Thyroid gland (tissue), 4 donors: ENCODE data around the gene CYP2W1. TPM values are rescaled to one million over a fixed set of nuclear protein-coding genes. Genes with fewer than 3 reads are reported as not detected.

Experiments used
- DNase-seq, 2 donors: peaks; one replicate each; pipeline ENCODE4 v3.0.0-alpha.2; 2019
- H3K27ac ChIP-seq, 3 donors: fragments of 200-600 bp; sonication (generic); 1 replicate in 2 of 3; 2 replicates in 1 of 3; pipeline ENCODE4 v1.5.1; 2016 to 2019; ENCODE audit warnings: mild to moderate bottlenecking in 1 of 3, moderate library complexity in 1 of 3
- H3K27me3 ChIP-seq: fragments of 200-600 bp; sonication (generic); one replicate; pipeline ENCODE4 v1.5.1; 2019
- H3K36me3 ChIP-seq, 2 donors: fragments of 200-600 bp; sonication (generic); one replicate each; pipeline ENCODE4 v1.5.1; 2016 to 2019
- H3K4me1 ChIP-seq, 2 donors: fragments of 200-600 bp; sonication (generic); one replicate each; pipeline ENCODE4 v1.5.1; 2017 to 2019
- H3K4me3 ChIP-seq, 3 donors: fragments of 200-600 bp; sonication (generic); replicated peaks in 1 of 3; 1 replicate in 2 of 3; 2 replicates in 1 of 3; pipeline ENCODE4 v1.5.1; 2016; ENCODE audit warnings: mild to moderate bottlenecking in 1 of 3
- H3K9me3 ChIP-seq: fragments of 200-600 bp; sonication (generic); one replicate; pipeline ENCODE4 v1.5.1; 2017
- POLR2A ChIP-seq, 2 donors: fragments of 450-650 bp; IDR thresholded peaks; one replicate each; pipeline ENCODE4 v1.6.1; 2017; ENCODE audit warnings: antibody characterized with exemption in 2 of 2, mild to moderate bottlenecking in 2 of 2, moderate library complexity in 1 of 2
- WGBS, 2 donors: methylation state at CpG; one replicate each; pipeline ENCODE4 v1.1.5; 2017; 5-methylcytosine and 5-hydroxymethylcytosine counted together
- intact Hi-C: fragments of 100-400 bp; cut with DNase I; formaldehyde crosslinking; loops from one replicate; pipeline ENCODE4 v1.15.1; 2023
- total RNA-seq, 4 donors: library from RNA; depleted of rRNA; stranded (reverse); fragments of >200 nt; gene quantifications; one replicate each; pipeline ENCODE4 v1.2.3, GENCODE V29; 2016
- TF ChIP-seq, protein P1 (sequence below), 6 experiments: fragments of 200-600 bp in 3 of 6; fragments of 450-650 bp in 3 of 6; sonication (generic) in 3 of 6; IDR thresholded peaks; one replicate each; pipeline ENCODE4 v1.5.1; 2016 to 2019; ENCODE audit warnings: antibody characterized with exemption in 6 of 6, mild to moderate bottlenecking in 2 of 6, inconsistent platforms in 1 of 6, moderate library complexity in 1 of 6

CYP2W1 gene
- total RNA-seq, 4 donors from 2014 or later = not detected

- Histone ChIP-seq H3K36me3 (peaks cover 23 to 47% of the 10 kb centered on the region in 2 donors), H3K27me3 (no peaks in the 10 kb centered on the region), H3K9me3 (no peaks in the 10 kb centered on the region), H3K27ac (no peak overlapping the region), H3K4me3 (no peak overlapping the region), H3K4me1 (peaks cover 14 to 21% of the 10 kb centered on the region in 2 donors)
- DNase-seq = no peak
- intact Hi-C loops = no loop called here
- TF ChIP-seq POLR2A (IDR thresholded peaks at IDR 0.05) = no peak
- 94 to 95% methylated on average over 10 to 11 of the region's 11 CpGs for WGBS, 2 donors
These were observed 13.6 kb upstream of the CYP2W1 start for GRCh38 chr7:969403-969802.

DNA sequence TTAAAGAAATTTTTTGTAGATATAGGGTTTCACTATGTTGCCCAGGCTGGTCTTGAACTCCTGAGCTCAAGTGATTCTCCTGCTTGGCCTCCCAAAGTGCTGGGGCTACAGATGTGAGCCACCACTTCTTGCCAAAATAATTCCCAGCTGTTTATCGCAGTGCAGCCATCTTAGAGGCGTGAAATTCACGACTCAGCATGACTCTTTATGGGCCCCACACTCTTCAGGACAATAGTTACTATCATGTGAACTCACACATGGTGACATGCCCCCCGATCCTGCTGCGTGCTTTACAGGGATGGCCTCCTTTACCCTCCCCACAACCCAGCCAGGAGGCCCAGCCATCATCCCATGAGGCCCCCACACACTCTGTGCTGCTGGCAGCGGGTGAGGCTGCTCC, 12.2 kb upstream of the CYP2W1 start:
- Histone ChIP-seq H3K27ac (no peak overlapping the region), H3K9me3 (no peaks in the 10 kb centered on the region), H3K27me3 (no peaks in the 10 kb centered on the region), H3K4me1 (peaks cover 18 to 19% of the 10 kb centered on the region in 2 donors), H3K4me3 (no peak overlapping the region), H3K36me3 (peaks cover 23 to 47% of the 10 kb centered on the region in 2 donors)
- WGBS, 2 donors = 89 to 93% methylated on average over 6 of the region's 6 CpGs
- DNase-seq = no peak
- intact Hi-C loops = loop anchor here (10.0 kb wide), 1 partner anchor 646 kb away; no protein-coding TSS in a partner anchor
- TF ChIP-seq, protein P1, sequence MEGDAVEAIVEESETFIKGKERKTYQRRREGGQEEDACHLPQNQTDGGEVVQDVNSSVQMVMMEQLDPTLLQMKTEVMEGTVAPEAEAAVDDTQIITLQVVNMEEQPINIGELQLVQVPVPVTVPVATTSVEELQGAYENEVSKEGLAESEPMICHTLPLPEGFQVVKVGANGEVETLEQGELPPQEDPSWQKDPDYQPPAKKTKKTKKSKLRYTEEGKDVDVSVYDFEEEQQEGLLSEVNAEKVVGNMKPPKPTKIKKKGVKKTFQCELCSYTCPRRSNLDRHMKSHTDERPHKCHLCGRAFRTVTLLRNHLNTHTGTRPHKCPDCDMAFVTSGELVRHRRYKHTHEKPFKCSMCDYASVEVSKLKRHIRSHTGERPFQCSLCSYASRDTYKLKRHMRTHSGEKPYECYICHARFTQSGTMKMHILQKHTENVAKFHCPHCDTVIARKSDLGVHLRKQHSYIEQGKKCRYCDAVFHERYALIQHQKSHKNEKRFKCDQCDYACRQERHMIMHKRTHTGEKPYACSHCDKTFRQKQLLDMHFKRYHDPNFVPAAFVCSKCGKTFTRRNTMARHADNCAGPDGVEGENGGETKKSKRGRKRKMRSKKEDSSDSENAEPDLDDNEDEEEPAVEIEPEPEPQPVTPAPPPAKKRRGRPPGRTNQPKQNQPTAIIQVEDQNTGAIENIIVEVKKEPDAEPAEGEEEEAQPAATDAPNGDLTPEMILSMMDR (IDR thresholded peaks at IDR 0.05) = no peak
- TF ChIP-seq POLR2A (IDR thresholded peaks at IDR 0.05) = no peak

DNA sequence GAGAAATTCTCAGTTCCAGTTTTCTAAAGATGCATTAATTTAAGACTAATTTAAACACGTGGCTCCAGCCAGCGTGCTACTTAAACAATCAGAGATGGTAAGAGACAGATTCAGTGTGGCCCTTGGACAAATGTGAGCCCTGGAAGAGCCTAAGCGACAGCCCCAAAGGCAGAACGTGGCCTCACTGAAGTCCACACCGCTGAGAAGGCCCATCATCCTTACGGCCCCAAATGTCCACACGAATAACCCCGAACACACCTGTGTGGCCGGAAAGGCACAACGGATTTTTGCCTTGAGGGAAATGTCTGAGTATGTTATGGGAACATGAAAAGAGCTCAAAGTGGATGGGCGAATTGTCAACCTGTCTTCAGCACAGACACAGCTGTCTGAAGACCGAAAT, 10.9 kb upstream of the CYP2W1 start:
- no peak overlapping the region for H3K4me3 ChIP-seq
- peak overlapping the region in 1 of 3 donors; percentile 5 for H3K27ac ChIP-seq
- H3K9me3 ChIP-seq = no peaks in the 10 kb centered on the region
- DNase-seq = no peak
- TF ChIP-seq POLR2A (IDR thresholded peaks at IDR 0.05) = no peak
- TF ChIP-seq, protein P1 (IDR thresholded peaks at IDR 0.05) = no peak
- no peaks in the 10 kb centered on the region for H3K27me3 ChIP-seq
- H3K4me1 ChIP-seq = peaks cover 18 to 22% of the 10 kb centered on the region in 2 donors
- WGBS, 2 donors = 91 to 97% methylated on average over 12 of the region's 12 CpGs
- peaks cover 23 to 38% of the 10 kb centered on the region in 2 donors for H3K36me3 ChIP-seq
- intact Hi-C loops = loop anchor here (10.0 kb wide), 1 partner anchor 647 kb away; no protein-coding TSS in a partner anchor

- Histone ChIP-seq H3K27me3 (no peaks in the 10 kb centered on the region), H3K27ac (peak overlapping the region in 2 of 3 donors; percentile 5 to 64), H3K9me3 (no peaks in the 10 kb centered on the region), H3K36me3 (peaks cover 20 to 31% of the 10 kb centered on the region in 2 donors), H3K4me3 (no peak overlapping the region), H3K4me1 (peaks cover 18 to 22% of the 10 kb centered on the region in 2 donors)
- no peak for DNase-seq
- TF ChIP-seq, protein P1 (IDR thresholded peaks at IDR 0.05) = no peak
- no peak for TF ChIP-seq POLR2A (IDR thresholded peaks at IDR 0.05)
- intact Hi-C loops = loop anchor here (10.0 kb wide), 1 partner anchor 648 kb away; no protein-coding TSS in a partner anchor
- WGBS, 2 donors = 40 to 56% methylated on average over 10 of the region's 10 CpGs
These were observed 10.2 kb upstream of the CYP2W1 start for GRCh38 chr7:972676-973309.

DNA sequence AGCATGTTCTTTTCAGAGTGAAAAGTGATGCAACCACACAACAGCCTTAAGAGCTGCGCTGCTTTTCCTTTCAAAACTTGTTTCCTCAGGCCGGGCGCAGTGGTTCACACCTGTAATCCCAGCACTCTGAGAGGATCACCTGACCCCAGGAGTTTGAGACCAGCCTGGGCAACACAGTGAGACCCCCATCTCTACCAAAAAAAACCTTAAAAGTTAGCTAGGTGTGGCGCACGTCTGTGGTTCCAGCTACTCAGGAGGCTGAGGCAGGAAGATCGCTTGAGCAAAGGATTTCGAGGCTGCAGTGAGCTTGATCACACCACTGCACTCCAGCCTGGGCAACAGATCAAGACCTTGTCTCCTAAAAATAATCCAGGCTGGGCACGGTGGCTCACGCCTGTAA, 9.7 kb upstream of the CYP2W1 start:
- H3K27me3 ChIP-seq = no peaks in the 10 kb centered on the region
- peaks cover 18 to 22% of the 10 kb centered on the region in 2 donors for H3K4me1 ChIP-seq
- no peak for TF ChIP-seq POLR2A (IDR thresholded peaks at IDR 0.05)
- TF ChIP-seq, protein P1 (IDR thresholded peaks at IDR 0.05) = no peak
- intact Hi-C loops = loop anchor here (10.0 kb wide), 1 partner anchor 649 kb away; no protein-coding TSS in a partner anchor
- peak overlapping the region in 2 of 3 donors; percentile 54 to 64 for H3K27ac ChIP-seq
- 85 to 87% methylated on average over 9 of the region's 9 CpGs for WGBS, 2 donors
- H3K9me3 ChIP-seq = no peaks in the 10 kb centered on the region
- no peak for DNase-seq
- peaks cover 15 to 26% of the 10 kb centered on the region in 2 donors for H3K36me3 ChIP-seq
- H3K4me3 ChIP-seq = no peak overlapping the region
